HepG2 (cell line): Measurements from ENCODE around the gene DNPH1. TPM values are rescaled to one million over a fixed set of nuclear protein-coding genes. Genes with fewer than 3 reads are reported as not detected.

Experiments used
- CEBPZ ChIP-seq: IDR thresholded peaks from 2 replicates; pipeline ENCODE4 v1.6.1; 2012; ENCODE audit warnings: low read length, improper control_type of control experiment
- ESRRA ChIP-seq: sonication (generic); formaldehyde crosslinking; IDR thresholded peaks from 2 replicates; pipeline ENCODE4 v1.5.1; 2020; ENCODE audit warnings: mild to moderate bottlenecking, low read depth, missing genetic modification reagents
- EZH2 ChIP-seq: conservative IDR thresholded peaks from 2 replicates; pipeline ENCODE4 v1.6.1; 2012; ENCODE audit warnings: mild to moderate bottlenecking, low read depth, low read length, moderate library complexity
- FOXP4 ChIP-seq: sonication (generic); formaldehyde crosslinking; IDR thresholded peaks from 2 replicates; pipeline ENCODE4 v1.4.0; 2020; ENCODE audit warnings: missing genetic modification reagents
- HIC2 ChIP-seq: sonication (generic); formaldehyde crosslinking; IDR thresholded peaks from 2 replicates; pipeline ENCODE4 v1.9.0; 2022; ENCODE audit warnings: low read depth, missing genetic modification reagents
- KDM1A ChIP-seq: IDR thresholded peaks from 2 replicates; pipeline ENCODE4 v1.6.1; 2016; ENCODE audit warnings: missing compliant biosample characterization
- NCOA1 ChIP-seq: sonication (generic); formaldehyde crosslinking; IDR thresholded peaks from 2 replicates; pipeline ENCODE4 v1.9.0; 2021; ENCODE audit warnings: missing genetic modification reagents
- POLR2G ChIP-seq: fragments of 200-400 bp; formaldehyde crosslinking; IDR thresholded peaks from 2 replicates; pipeline ENCODE4 v1.6.1; 2018; ENCODE audit warnings: mild to moderate bottlenecking, low read depth, low read length, moderate library complexity
- SOX13 ChIP-seq, 3 experiments: fragments of 450-650 bp in 1 of 3; sonication (generic) in 1 of 3; formaldehyde crosslinking in 1 of 3; IDR thresholded peaks in 2 of 3; conservative IDR thresholded peaks in 1 of 3; 2 replicates each; pipeline versions ENCODE4 v1.5.0 to v1.6.1; 2016 to 2020; ENCODE audit warnings: antibody characterized with exemption in 1 of 3, mild to moderate bottlenecking in 1 of 3, missing compliant biosample characterization in 1 of 3, missing genetic modification reagents in 1 of 3, moderate library complexity in 1 of 3
- THYN1 ChIP-seq: sonication (generic); formaldehyde crosslinking; IDR thresholded peaks from 2 replicates; pipeline ENCODE4 v1.8.1; 2023; ENCODE audit warnings: low read depth, mild to moderate bottlenecking, moderate library complexity, missing genetic modification reagents, borderline replicate concordance
- TRIM24 ChIP-seq: sonication (generic); formaldehyde crosslinking; IDR thresholded peaks from 2 replicates; pipeline ENCODE4 v1.8.0; 2022; ENCODE audit warnings: mild to moderate bottlenecking, missing genetic modification reagents
- ZBTB4 ChIP-seq: sonication (generic); formaldehyde crosslinking; IDR thresholded peaks from 2 replicates; pipeline ENCODE4 v1.4.0; 2020; ENCODE audit warnings: missing genetic modification reagents, mild to moderate bottlenecking, borderline replicate concordance
- ZNF354B ChIP-seq: sonication (generic); formaldehyde crosslinking; IDR thresholded peaks from 2 replicates; pipeline ENCODE4 v1.8.0; 2022; ENCODE audit warnings: mild to moderate bottlenecking, missing genetic modification reagents
- ZNF569 ChIP-seq: sonication (generic); formaldehyde crosslinking; IDR thresholded peaks from 2 replicates; pipeline ENCODE4 v1.5.0; 2020; ENCODE audit warnings: mild to moderate bottlenecking, missing genetic modification reagents, moderate library complexity, borderline replicate concordance
- ZNF629 ChIP-seq: sonication (generic); formaldehyde crosslinking; conservative IDR thresholded peaks from 2 replicates; pipeline ENCODE4 v1.5.0; 2020; ENCODE audit warnings: missing genetic modification reagents
- ZSCAN9 ChIP-seq: IDR thresholded peaks from 2 replicates; pipeline ENCODE4 v1.6.1; 2016; ENCODE audit warnings: borderline replicate concordance
- polyA plus RNA-seq, 8 experiments: library from polyadenylated mRNA; depleted of rRNA in 3 of 8; stranded (reverse) in 7 of 8; unstranded in 1 of 8; fragments of >200 nt; fragmentation: Illumina TruSeq in 4 of 8; extraction: Trizol in 4 of 8; gene quantifications; 2 replicates each; pipeline versions ENCODE4 v1.2.1 to v1.2.3, GENCODE V29; 2011 to 2016; ENCODE audit warnings: low read depth in 4 of 8, missing spikeins in 1 of 8, mixed read lengths in 1 of 8; ENCODE audit not compliant: insufficient read depth in 1 of 8
- total RNA-seq, 5 experiments: library from RNA; depleted of rRNA; stranded (reverse); fragments of >200 nt; fragmentation: Illumina TruSeq; extraction: Trizol; gene quantifications; 2 replicates each; pipeline ENCODE4 v1.2.3, GENCODE V29; 2016; ENCODE audit warnings: low read depth in 1 of 5

The DNPH1 gene
- total and polyA plus RNA-seq, 2 of the 13 experiments (the other 11 are each of a cell fraction or from before 2014, with no cell fraction given), result 56.5 to 75.1 TPM

GRCh38 chr6:43181942-43182860, 47.1 kb downstream of the DNPH1 start, which contains the start of gene CUL9 (continued):
- TF ChIP-seq HIC2 (CRISPR knock-in tag) (peak; percentile 62; the same call in 1 of the 2 replicates), CEBPZ (no peak), ZBTB4 (no peak), NCOA1 (CRISPR knock-in tag) (0 out of 2 replicates have a peak, but pooled peaks have one; percentile 49), KDM1A (peak; percentile 33; the same call in 1 of the 2 replicates), FOXP4 (CRISPR knock-in tag) (peak; percentile 46; the same call in 1 of the 2 replicates), ZSCAN9 (no peak), ESRRA (CRISPR knock-in tag) (0 out of 2 replicates have a peak, but pooled peaks have one; percentile 74), THYN1 (CRISPR knock-in tag) (no peak), ZNF354B (CRISPR knock-in tag) (no peak), SOX13 (IDR thresholded peaks at IDR 0.05) (no peak), SOX13 (CRISPR knock-in tag; conservative IDR thresholded peaks at IDR 0.05 in 1 of 2, IDR thresholded peaks at IDR 0.05 in 1 of 2) (peak in 1 of 2 experiments; percentile 58; a peak in 2 of 4 replicates), ZNF569 (no peak), TRIM24 (CRISPR knock-in tag) (no peak), POLR2G (peak; percentile 93), EZH2 (no peak), ZNF629 (CRISPR knock-in tag) (no peak)
